HG03108 (cell line): ENCODE results near the gene CLCF1.

Experiments used
- ATAC-seq: cut with Tn5 transposase; IDR thresholded peaks from one replicate; pipeline ENCODE4 v1.9.1; 2021; ENCODE audit warnings: moderate library complexity; ENCODE audit not compliant: unreplicated experiment

CLCF1 gene

DNA sequence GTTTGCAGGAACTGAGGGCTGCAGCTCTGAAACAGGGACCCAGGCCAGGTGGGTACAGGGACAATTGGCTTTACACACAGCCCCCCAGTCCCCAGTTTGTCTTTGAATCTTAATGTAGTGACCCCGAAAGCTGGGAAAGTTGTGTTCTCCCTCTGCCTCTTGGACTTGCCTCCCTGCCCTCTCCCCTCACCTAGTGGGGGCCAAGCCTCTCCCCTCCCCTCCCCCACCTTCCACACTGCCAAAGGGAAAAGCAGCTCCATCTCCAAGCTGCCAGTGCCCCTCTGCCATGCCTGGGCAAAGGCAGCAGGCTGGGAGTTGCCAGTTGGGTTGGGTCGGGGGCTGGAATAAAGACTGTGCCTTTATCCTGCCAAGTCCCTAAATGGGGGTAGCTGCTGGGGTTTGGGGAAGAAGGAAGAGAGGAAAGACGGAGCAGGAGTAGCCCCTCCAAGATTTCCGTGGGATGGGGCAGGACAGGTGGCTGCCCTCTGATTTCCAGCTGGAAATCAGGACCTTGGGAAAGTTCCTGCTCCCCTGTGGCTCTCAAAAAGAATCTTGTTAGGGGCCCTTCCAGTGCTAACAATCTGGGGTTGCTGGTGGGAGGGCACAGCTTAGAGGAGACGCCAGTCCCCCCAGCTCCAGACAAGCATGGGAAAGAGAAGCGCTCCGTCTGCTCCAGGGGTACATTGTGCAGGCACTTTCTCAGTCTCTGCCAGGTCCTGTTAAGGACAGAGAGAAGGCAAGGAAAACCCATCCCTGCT lies 2.8 kb upstream of the CLCF1 start:
- ATAC-seq, result no peak

DNA sequence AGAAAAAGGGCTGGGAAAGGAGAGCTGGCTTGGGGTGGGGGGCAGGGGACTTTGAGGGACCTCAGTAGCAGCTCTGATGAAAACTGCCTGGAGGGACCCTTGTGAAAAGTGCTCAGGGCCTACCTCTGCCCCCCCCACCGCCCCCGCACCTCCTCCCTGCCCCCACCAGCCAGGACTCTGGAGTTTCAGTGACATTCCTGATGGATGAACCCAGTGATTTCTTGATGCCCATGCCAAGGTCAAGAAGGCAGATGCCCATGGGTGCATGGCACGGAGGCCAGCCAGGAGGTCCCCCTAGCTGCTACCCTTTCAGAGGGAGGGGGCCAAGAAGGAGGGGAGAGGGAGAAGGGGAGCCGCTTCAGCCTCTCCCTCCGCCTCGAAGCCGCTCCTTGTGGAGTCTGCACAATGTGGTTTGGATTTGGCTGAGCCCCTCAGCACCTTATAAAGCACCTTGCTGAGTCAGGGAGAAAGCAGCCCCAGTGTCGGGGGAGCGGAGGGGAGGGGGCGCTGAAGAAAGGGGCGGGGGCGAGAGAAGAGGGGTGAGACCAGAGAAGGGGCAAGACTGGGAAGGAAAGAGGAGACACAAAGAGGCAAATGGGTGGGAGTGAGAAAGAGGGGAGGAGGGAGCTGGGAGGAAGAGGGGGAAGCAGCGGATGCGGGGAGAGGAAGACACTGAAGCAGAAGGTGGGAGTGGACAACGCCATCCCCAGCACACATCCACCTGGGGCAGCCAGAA lies 2.1 kb upstream of the CLCF1 start:
- no peak for ATAC-seq

DNA sequence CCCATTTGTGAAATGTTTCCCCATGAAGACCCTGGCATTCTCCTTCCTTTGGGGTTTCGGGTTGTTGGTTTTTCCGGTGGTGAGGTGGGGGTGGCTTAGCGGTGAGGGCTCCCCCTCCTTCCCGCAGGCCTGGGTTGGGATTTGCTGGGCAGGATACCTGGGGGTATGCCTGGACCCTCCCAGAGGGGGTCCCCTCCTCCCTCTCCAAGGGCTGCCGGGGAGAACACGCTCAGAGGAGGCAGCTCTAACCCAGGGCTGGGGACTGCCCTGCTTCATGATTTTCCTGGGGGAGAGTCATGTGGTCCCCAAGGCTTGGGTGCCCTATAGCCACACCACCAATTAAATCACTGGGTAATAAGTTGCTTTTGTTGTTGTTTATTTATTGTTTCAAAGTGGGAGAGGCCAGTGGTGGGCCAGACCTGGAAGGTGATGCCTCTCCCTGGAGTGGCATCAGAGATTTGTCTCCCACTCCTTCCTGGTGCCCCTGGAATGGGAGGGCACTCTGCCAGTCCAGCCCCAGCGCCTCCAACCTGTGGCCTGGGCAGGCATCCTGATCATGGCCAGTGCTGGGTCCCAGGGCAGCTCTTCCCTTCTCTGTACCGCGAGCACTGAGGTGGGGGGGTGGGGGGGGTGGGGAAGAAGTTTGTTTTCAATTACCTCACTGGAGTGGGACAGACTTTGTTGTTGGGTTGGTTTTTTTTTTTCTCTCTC lies 1.3 kb upstream of the CLCF1 start:
- ATAC-seq, result no peak

DNA sequence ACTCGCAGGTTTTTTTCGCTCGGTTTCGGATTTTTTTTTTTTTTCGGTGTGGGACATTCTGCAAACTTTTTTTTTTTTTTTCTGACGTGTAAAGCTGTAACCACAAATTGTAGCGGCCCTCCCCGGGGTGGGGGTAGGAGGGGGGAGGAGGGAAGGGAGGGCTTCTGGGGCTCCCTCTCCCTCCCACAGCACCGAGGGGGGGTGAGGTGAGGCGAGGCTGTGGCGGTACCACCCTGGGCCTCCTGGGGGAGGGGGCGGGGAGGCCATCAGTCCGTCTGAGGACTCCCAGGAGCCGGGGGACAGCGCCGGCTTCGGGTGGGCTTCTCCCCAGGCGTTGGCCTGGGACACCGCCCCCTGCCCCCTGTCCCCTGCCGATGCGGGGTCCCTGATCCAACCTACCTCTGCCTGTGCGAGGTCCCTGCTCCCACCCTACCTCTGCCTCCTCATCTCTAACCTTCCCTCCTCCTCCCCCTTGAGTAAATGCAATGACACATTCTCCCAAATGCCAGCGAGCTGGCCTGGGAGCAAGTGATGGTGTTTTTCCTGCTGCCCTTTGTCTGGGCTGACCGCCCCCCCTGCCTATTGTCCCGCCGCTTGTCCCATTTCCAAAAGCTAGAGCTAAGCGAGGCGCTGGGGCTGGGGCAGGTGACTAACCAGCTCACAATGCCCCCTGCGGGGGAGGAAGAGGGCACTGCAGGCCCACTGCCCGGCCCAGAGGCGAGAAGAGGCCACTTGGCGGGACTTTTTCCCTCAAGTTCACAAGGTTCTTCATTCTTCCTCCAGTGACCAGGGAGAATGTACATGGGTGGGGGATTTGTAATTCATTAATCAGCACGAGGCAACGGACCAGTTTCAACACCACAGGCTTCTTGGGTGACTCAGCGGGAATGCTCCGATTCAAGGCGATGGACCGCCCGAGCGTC lies 511 bp upstream of the CLCF1 start:
- peak; percentile 31 for ATAC-seq

GRCh38 chr11:67372321-67372992 lies 941 bp downstream of the CLCF1 start:
- ATAC-seq, result no peak

- ATAC-seq, result no peak
Measured at GRCh38 chr11:67371911-67372320, 1.5 kb downstream of the CLCF1 start.

DNA sequence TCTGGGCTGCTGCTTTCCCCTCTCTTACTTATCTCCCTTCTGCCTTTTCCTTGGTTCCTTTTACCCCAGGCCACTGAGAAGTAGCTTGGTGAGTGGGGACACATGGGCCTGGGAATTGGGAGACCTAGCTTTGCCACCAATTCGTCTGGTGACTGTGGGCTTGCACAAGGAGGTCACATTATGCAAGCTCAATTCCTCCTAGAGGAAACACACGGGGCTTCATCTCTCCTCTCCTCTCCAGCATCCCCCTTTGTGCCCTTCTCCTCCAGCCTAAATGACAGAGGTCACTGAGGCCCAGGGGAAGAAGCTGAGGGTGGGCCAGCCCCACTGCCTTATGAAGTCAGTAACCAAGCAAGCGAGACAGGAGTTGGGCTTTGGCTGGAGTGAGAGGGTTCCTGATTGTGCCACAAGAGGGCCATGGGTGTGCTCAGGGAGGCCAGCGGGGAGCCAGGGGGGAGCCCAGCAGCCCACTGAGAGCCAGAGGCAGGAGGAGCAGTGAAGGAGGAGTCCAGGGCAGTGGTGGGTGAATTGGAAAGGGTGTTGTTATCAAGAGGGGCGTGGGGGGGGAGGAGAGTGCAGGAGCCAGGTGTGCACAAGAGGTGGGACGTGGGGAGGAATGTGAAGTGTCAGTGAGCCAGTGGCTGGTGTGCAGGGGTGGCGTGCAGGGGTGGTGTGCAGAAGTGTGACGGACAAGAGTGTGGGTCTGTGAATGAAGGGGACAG lies 2.0 kb downstream of the CLCF1 start:
- ATAC-seq, result no peak

DNA sequence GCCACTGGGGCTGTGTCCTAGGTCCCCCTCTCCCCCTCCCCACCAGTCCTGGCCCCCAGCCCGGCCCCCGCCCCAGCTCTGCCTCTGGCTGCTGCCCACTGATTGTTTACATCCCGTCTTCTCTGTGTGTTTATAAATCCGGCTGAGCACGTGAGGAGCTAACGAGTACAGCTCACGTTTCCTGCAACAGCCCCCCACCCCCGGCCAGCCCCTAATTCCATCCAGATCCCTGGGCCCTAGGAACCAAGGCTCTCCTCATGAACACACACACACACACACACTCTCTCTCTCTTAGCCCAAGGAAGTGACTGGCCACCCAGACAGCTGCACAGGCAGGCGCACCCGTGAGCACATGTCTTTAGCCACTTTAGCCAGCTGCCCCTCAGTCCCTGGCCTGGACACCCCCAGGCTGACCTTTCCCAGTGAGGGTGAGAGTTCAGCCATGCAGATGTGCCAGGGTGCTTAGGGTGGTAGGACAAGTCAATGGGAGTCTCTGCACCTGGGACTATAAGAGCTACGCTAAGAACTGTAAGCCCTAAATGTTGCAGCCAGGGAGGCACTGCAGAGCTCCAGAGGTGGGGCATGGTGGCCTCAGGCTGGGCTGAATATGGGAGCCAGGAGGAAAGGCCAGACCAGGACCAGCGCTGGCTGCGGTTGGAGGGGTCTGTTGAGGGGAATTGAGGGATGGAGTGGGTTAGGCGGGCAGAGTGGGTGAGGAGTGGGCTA lies 2.9 kb downstream of the CLCF1 start:
- no peak for ATAC-seq

DNA sequence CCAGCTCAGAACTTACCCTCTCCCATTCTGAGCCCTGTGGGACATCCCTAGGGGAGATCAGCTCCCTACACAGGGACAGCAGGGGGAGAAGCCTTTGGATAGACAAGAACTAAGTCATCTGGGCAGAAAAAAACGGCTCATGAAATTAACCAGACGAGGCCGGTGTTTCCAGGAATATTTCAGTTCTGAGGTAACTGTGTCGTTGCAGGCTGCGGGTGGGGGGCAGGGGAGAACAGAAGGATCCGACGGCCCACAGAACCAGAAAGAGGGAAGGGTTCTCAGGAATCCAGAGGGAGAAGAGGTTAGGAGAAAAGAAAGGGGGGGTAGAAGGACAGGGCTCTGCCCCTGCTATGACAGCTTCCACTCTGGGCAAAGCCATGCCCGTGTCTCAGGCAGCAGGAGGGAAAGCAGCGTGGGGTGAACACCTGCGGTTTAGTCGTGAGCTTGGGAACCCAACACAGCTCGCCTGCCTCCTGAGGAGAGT lies 3.6 kb downstream of the CLCF1 start:
- ATAC-seq, result no peak

DNA sequence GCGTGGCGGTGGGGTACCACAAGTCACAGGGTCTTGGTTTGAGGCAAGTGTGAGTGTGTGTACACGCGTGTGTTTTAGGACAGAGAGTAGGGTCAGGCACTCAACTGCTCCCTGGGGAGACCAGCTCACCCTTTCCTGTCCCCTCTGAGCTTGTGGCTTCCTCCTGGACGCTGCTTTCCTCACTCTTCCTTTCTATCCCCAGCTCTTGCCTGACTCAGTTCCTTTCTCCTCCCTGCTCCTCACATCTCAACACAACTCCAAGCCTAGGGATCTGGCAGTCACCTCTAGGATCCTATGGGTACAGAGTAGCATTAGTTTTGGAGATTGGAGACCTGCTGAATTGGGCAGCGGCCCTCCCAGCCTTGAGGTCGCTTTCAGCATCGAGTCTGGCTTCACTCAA lies 4.1 kb downstream of the CLCF1 start:
- ATAC-seq, result no peak

- no peak for ATAC-seq
Measured at GRCh38 chr11:67368621-67369020, 4.8 kb downstream of the CLCF1 start.

- no peak for ATAC-seq
Measured at GRCh38 chr11:67367761-67368227, 5.6 kb downstream of the CLCF1 start.

- ATAC-seq, result no peak
Measured at GRCh38 chr11:67366961-67367760, 6.2 kb downstream of the CLCF1 start.

GRCh38 chr11:67366546-67366945 lies 6.9 kb downstream of the CLCF1 start:
- ATAC-seq, result no peak

DNA sequence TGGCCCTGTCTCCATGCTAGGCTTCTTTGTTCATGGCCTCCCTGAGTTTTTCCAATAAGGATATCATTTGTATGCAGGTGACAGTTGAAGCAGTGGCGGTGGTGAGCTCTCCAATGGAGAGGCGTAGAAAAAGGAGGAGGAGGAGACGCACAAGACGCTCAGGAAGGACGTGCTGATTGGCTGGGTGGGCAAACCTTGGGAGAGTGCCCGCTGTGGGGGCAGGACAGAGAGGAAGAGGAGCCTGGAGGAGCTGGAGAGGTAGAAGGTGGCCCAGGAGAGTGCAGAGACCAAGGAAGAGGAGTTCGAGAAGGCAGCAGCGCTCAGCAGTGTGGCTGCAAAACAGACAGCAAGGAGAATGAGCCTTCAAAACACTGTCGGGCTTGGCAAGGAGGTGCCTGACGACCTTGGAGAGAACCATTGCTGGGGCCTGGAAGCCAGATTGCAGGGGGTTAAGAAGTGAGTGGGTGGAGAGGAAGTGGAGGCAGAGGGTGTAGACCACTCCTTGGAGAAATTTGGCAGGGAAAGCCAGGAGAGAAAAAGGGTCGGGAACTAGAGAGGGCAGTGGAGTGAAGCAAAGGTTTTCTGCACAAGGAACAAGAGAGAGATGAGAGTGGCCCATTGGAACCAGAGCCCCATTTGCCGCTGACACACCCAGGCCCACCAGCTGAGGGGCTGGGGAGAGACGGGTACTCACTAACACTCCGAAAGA lies 7.5 kb downstream of the CLCF1 start:
- ATAC-seq, result no peak

- no peak for ATAC-seq
Measured at GRCh38 chr11:67364783-67365722, 8.3 kb downstream of the CLCF1 start.
